ENCODE results near the gene FILIP1.

GRCh38 chr6:75368864-75369402, 124.7 kb downstream of the FILIP1 start:
- TF ChIP-seq CTCF (IDR thresholded peaks at IDR 0.05) (no peak), POLR2A (IDR thresholded peaks at IDR 0.05) (no peak)

Measured in body of pancreas (tissue), 4 donors.